Activated CD8-positive, alpha-beta memory T cell treated with anti-CD3 and anti-CD28 coated beads for 36 hours (primary cell): ENCODE data around the gene LRRC1. TPM values are rescaled to one million over a fixed set of nuclear protein-coding genes. Genes with fewer than 3 reads are reported as not detected.

Experiments used
- total RNA-seq, 2 experiments: library from RNA; stranded (reverse); gene quantifications; one replicate each; pipeline ENCODE4 v1.2.3, GENCODE V29; 2021

Gene LRRC1
- total RNA-seq, 2 experiments from 2014 or later = 2.1 to 2.3 TPM

Other genes with a start within 250 kb of the LRRC1 start
- 10 to 100 TPM; 30.9 to 34.4 TPM for gene GCLC, start 249.9 kb upstream of the LRRC1 start, total RNA-seq
- under 1 TPM; 0.25 to 0.29 TPM for gene KLHL31, start 129.2 kb upstream of the LRRC1 start, total RNA-seq